Lower leg skin (tissue), 4 donors: ENCODE results near the gene DNASE1L1. TPM values are rescaled to one million over a fixed set of nuclear protein-coding genes. Genes with fewer than 3 reads are reported as not detected.

Experiments
- DNase-seq, 2 donors: peaks; one replicate each; pipeline ENCODE4 v3.0.0-alpha.2; 2019; ENCODE audit warnings: low spot score in 2 of 2
- H3K4me3 ChIP-seq: fragments of 200-600 bp; sonication (generic); 2 replicates; pipeline ENCODE4 v1.5.1; 2017; ENCODE audit warnings: mild to moderate bottlenecking, low read depth; ENCODE audit not compliant: poor library complexity, severe bottlenecking
- CTCF ChIP-seq, 3 donors: fragments of 450-650 bp; IDR thresholded peaks; one replicate each; pipeline ENCODE4 v1.5.1; 2016; ENCODE audit warnings: antibody characterized with exemption in 3 of 3, mild to moderate bottlenecking in 3 of 3, moderate library complexity in 2 of 3
- POLR2A ChIP-seq, 2 donors: fragments of 450-650 bp; IDR thresholded peaks; one replicate each; pipeline ENCODE4 v1.6.1; 2016 to 2017; ENCODE audit warnings: antibody characterized with exemption in 2 of 2, mild to moderate bottlenecking in 1 of 2, moderate library complexity in 1 of 2
- WGBS, 2 donors: methylation state at CpG; one replicate each; pipeline ENCODE4 v1.1.5; 2018; 5-methylcytosine and 5-hydroxymethylcytosine counted together
- intact Hi-C: fragments of 100-400 bp; cut with DNase I; formaldehyde crosslinking; loops from one replicate; pipeline ENCODE4 v1.15.0; 2023; ENCODE audit warnings: low total_unique reads
- total RNA-seq, 4 donors: library from RNA; depleted of rRNA; stranded (reverse); fragments of >200 nt; gene quantifications; one replicate each; pipeline ENCODE4 v1.1.0, GENCODE V29; 2016

Gene DNASE1L1
- total RNA-seq, 4 donors from 2014 or later: 10.5 to 28.5 (median 16.9) TPM

- 94 to 95% methylated on average over 7 to 15 of the region's 18 CpGs for WGBS, 2 donors
- no peak for DNase-seq
- intact Hi-C loops: no loop called here
- TF ChIP-seq POLR2A (IDR thresholded peaks at IDR 0.05): no peak
- TF ChIP-seq CTCF (IDR thresholded peaks at IDR 0.05): no peak
- H3K4me3 ChIP-seq: no peak overlapping the region
Measured at GRCh38 chrX:154449618-154450017, 40.6 kb upstream of the DNASE1L1 start.

- intact Hi-C loops: no loop called here
- WGBS, 2 donors: 89 to 91% methylated on average over 14 of the region's 14 CpGs
- DNase-seq: no peak
- TF ChIP-seq POLR2A (IDR thresholded peaks at IDR 0.05) (no peak), CTCF (IDR thresholded peaks at IDR 0.05) (no peak)
- no peak overlapping the region for H3K4me3 ChIP-seq
Measured at GRCh38 chrX:154448484-154448883, 39.4 kb upstream of the DNASE1L1 start.

GRCh38 chrX:154446430-154446829 lies 37.4 kb upstream of the DNASE1L1 start:
- H3K4me3 ChIP-seq: no peak overlapping the region
- TF ChIP-seq CTCF (IDR thresholded peaks at IDR 0.05) (no peak), POLR2A (IDR thresholded peaks at IDR 0.05) (no peak)
- intact Hi-C loops: no loop called here
- DNase-seq: no peak
- 90 to 95% methylated on average over 12 of the region's 12 CpGs for WGBS, 2 donors

- DNase-seq: no peak
- TF ChIP-seq POLR2A (IDR thresholded peaks at IDR 0.05): no peak
- no peak for TF ChIP-seq CTCF (IDR thresholded peaks at IDR 0.05)
- WGBS, 2 donors: 84 to 91% methylated on average over 6 to 15 of the region's 16 CpGs
- no peak overlapping the region for H3K4me3 ChIP-seq
- intact Hi-C loops: no loop called here
Measured at GRCh38 chrX:154445776-154446175, 36.7 kb upstream of the DNASE1L1 start.

- intact Hi-C loops: no loop called here
Measured at GRCh38 chrX:154444755-154445246, 35.7 kb upstream of the DNASE1L1 start.

More at GRCh38 chrX:154444755-154445246, 35.7 kb upstream of the DNASE1L1 start:
- 53 to 60% methylated on average over 1 to 13 of the region's 13 CpGs for WGBS, 2 donors
- TF ChIP-seq POLR2A (IDR thresholded peaks at IDR 0.05) (no peak), CTCF (IDR thresholded peaks at IDR 0.05) (no peak)
- DNase-seq: no peak
- peak overlapping the region; percentile 33 for H3K4me3 ChIP-seq
